Ovary (tissue), 9 donors: ENCODE data around the gene CENPK. TPM values are rescaled to one million over a fixed set of nuclear protein-coding genes. Genes with fewer than 3 reads are reported as not detected.

Experiments
- DNase-seq, 5 donors: peaks; one replicate each; pipeline ENCODE4 v3.0.0-alpha.2; 2019 to 2020
- H3K27ac ChIP-seq, 2 donors: fragments of 200-600 bp; one replicate each; pipeline versions ENCODE4 v1.5.1 to v1.8.0; 2019 to 2022
- H3K27me3 ChIP-seq: fragments of 200-600 bp; one replicate; pipeline ENCODE4 v1.8.0; 2022
- H3K36me3 ChIP-seq: fragments of 200-600 bp; sonication (generic); one replicate; pipeline ENCODE4 v1.5.1; 2019
- H3K4me1 ChIP-seq: one replicate; pipeline ENCODE4 v1.8.1; 2013; ENCODE audit warnings: mild to moderate bottlenecking, moderate library complexity; ENCODE audit not compliant: insufficient read depth
- H3K4me3 ChIP-seq: fragments of 200-600 bp; sonication (generic); one replicate; pipeline ENCODE4 v1.5.1; 2017
- H3K9me3 ChIP-seq, 2 donors: fragments of 200-600 bp in 1 of 2; sonication (generic) in 1 of 2; one replicate each; pipeline versions ENCODE4 v1.5.1 to v1.8.1; 2013 to 2019; ENCODE audit warnings: mild to moderate bottlenecking in 1 of 2, moderate library complexity in 1 of 2
- EP300 ChIP-seq: sonication (generic); formaldehyde crosslinking; IDR thresholded peaks from one replicate; pipeline ENCODE4 v1.6.1; 2017; ENCODE audit warnings: antibody characterized with exemption
- POLR2A ChIP-seq: fragments of 450-650 bp; IDR thresholded peaks from one replicate; pipeline ENCODE4 v1.6.1; 2017; ENCODE audit warnings: antibody characterized with exemption, mild to moderate bottlenecking, moderate library complexity
- WGBS, 3 donors: extraction: QIAGEN DNeasy Blood & Tissue Kit in 1 of 3; methylation state at CpG; one replicate each; pipeline versions ENCODE4 v1.1.5 to v1.1.7; 2013 to 2017; 5-methylcytosine and 5-hydroxymethylcytosine counted together
- intact Hi-C, 4 donors: fragments of 100-400 bp; cut with DNase I; formaldehyde crosslinking; loops; one replicate each; pipeline versions ENCODE4 v1.11.0 to v1.15.1; 2022 to 2023
- polyA plus RNA-seq, 2 donors: library from polyadenylated mRNA; stranded (reverse); fragments of 200-250 nt in 1 of 2; fragments of 350-450 nt in 1 of 2; fragmentation: Illumina TruSeq in 1 of 2; extraction: RNeasy Lipid Tissue Mini Kit (QIAGEN cat#74804) in 1 of 2; gene quantifications; one replicate each; pipeline ENCODE4 v1.2.3, GENCODE V29; 2013 to 2014
- total RNA-seq, 7 donors: library from RNA; depleted of rRNA in 2 of 7; stranded (reverse); fragments of >200 nt in 2 of 7; fragmentation: NEBNext Ultra II Directional in 3 of 7; extraction: Animal tissue kit (Norgen Biotek cat#: 25700) in 3 of 7; gene quantifications; one replicate each; pipeline versions ENCODE4 v1.1.0 to v1.2.4, GENCODE V29; 2016 to 2023
- TF ChIP-seq, protein P1 (sequence below), 3 donors: fragments of 450-650 bp in 2 of 3; fragments of 200-600 bp in 1 of 3; IDR thresholded peaks; one replicate each; pipeline versions ENCODE4 v1.5.1 to v1.8.0; 2016 to 2022; ENCODE audit warnings: antibody characterized with exemption in 3 of 3, mild to moderate bottlenecking in 1 of 3
- donor health status: DM: no; HTN: no; CAD: no; lungs with moderate emphysema.
- donor health status: DM: no; HTN: no; CAD: no.
- donor health status: Bipolar disorder and iron deficiency.
- donor health status: DM: yes; HTN: yes; CAD: no.
- donor health status: DM: no; HTN: no; CAD: no.
- donor health status: DM: yes; HTN: yes; CAD: no.

CENPK gene
- total and polyA plus RNA-seq, 9 donors, result 0.83 to 3.0 (median 1.7) TPM

- Histone ChIP-seq H3K9me3 (no peaks in the 10 kb centered on the region), H3K4me1 (no peaks in the 10 kb centered on the region), H3K4me3 (no peak overlapping the region), H3K27ac (no peak overlapping the region), H3K27me3 (no peaks in the 10 kb centered on the region), H3K36me3 (no peaks in the 10 kb centered on the region)
- 94 to 97% (median 94%) methylated on average over 7 of the region's 7 CpGs for WGBS, 3 donors
- TF ChIP-seq, protein P1, sequence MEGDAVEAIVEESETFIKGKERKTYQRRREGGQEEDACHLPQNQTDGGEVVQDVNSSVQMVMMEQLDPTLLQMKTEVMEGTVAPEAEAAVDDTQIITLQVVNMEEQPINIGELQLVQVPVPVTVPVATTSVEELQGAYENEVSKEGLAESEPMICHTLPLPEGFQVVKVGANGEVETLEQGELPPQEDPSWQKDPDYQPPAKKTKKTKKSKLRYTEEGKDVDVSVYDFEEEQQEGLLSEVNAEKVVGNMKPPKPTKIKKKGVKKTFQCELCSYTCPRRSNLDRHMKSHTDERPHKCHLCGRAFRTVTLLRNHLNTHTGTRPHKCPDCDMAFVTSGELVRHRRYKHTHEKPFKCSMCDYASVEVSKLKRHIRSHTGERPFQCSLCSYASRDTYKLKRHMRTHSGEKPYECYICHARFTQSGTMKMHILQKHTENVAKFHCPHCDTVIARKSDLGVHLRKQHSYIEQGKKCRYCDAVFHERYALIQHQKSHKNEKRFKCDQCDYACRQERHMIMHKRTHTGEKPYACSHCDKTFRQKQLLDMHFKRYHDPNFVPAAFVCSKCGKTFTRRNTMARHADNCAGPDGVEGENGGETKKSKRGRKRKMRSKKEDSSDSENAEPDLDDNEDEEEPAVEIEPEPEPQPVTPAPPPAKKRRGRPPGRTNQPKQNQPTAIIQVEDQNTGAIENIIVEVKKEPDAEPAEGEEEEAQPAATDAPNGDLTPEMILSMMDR (IDR thresholded peaks at IDR 0.05), result no peak
- no peak for TF ChIP-seq POLR2A
- TF ChIP-seq EP300, result no peak
- intact Hi-C loops, result no loop called here
- DNase-seq, result no peak
These were observed 14.7 kb downstream of the CENPK start for GRCh38 chr5:65548281-65548680.

GRCh38 chr5:65546141-65546540 is 16.8 kb downstream of the CENPK start:
- no peaks in the 10 kb centered on the region for H3K9me3 ChIP-seq
- no peak overlapping the region for H3K4me3 ChIP-seq
- H3K27me3 ChIP-seq, result no peaks in the 10 kb centered on the region
- 76 to 87% (median 86%) methylated on average over 5 of the region's 5 CpGs for WGBS, 3 donors
- DNase-seq, result no peak
- H3K4me1 ChIP-seq, result no peaks in the 10 kb centered on the region
- H3K36me3 ChIP-seq, result no peaks in the 10 kb centered on the region
- intact Hi-C loops, result no loop called here
- no peak overlapping the region for H3K27ac ChIP-seq
- TF ChIP-seq EP300 (no peak), POLR2A (no peak)
- TF ChIP-seq, protein P1 (IDR thresholded peaks at IDR 0.05), result no peak

GRCh38 chr5:65544473-65544872 is 18.5 kb downstream of the CENPK start:
- Histone ChIP-seq H3K4me1 (no peaks in the 10 kb centered on the region), H3K4me3 (no peak overlapping the region), H3K9me3 (no peaks in the 10 kb centered on the region), H3K27me3 (no peaks in the 10 kb centered on the region), H3K27ac (no peak overlapping the region), H3K36me3 (no peaks in the 10 kb centered on the region)
- DNase-seq, result no peak
- 95 to 98% (median 96%) methylated on average over 4 of the region's 4 CpGs for WGBS, 3 donors
- intact Hi-C loops, result no loop called here
- no peak for TF ChIP-seq EP300
- TF ChIP-seq, protein P1 (IDR thresholded peaks at IDR 0.05), result no peak
- no peak for TF ChIP-seq POLR2A

DNA sequence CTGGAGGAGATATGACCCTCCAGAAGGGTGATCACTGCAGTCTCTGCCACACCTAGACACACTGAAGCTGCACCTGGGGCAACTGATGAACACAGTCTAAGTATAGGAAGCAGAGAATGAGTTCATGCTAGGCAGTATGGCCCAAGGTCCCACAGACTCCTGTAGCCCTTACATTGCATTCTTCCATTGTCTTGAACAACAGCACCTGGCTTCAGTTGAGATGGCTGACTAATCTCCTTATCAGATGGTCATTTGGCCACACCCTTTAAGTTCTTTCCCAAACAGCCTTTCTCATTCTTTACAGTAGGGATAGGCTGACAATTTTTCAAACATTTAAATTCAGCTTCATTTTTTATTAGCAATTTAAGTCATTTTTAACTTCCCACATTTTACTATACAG is 23.1 kb downstream of the CENPK start:
- Histone ChIP-seq H3K27ac (no peak overlapping the region), H3K4me1 (no peaks in the 10 kb centered on the region), H3K4me3 (no peak overlapping the region), H3K36me3 (no peaks in the 10 kb centered on the region), H3K27me3 (no peaks in the 10 kb centered on the region), H3K9me3 (no peaks in the 10 kb centered on the region)
- intact Hi-C loops, result no loop called here
- no peak for DNase-seq
- TF ChIP-seq EP300 (no peak), POLR2A (no peak)
- TF ChIP-seq, protein P1 (IDR thresholded peaks at IDR 0.05), result no peak
